ENCODE measurements around the gene OR1D5. TPM values are rescaled to one million over a fixed set of nuclear protein-coding genes. Genes with fewer than 3 reads are reported as not detected.
"Not testable (repeated sequence)": the region's sequence is repeated elsewhere in the genome, so short reads cannot be mapped to it uniquely, and the experiment has no call there.

The OR1D5 gene
- total RNA-seq, 4 donors from 2014 or later = not detected

- Histone ChIP-seq H3K27ac (no peak overlapping the region), H3K27me3 (no peaks in the 10 kb centered on the region), H3K4me3 (no peak overlapping the region), H3K36me3 (no peaks in the 10 kb centered on the region), H3K9me3 (no peaks in the 10 kb centered on the region), H3K4me1 (no peaks in the 10 kb centered on the region)
- DNase-seq = no peak
- intact Hi-C loops (cut with DNase I; ENCODE audit: low total_unique reads) = no loop called here
- no peak for TF ChIP-seq POLR2A (IDR thresholded peaks at IDR 0.05)
- no peak for TF ChIP-seq CTCF (IDR thresholded peaks at IDR 0.05)
Observed at GRCh38 chr17:3034578-3034920, 28.9 kb downstream of the OR1D5 start.

- intact Hi-C loops (cut with DNase I; ENCODE audit: low total_unique reads) = no loop called here
- H3K27ac ChIP-seq = no peak overlapping the region
- no peaks in the 10 kb centered on the region for H3K27me3 ChIP-seq
- no peaks in the 10 kb centered on the region for H3K9me3 ChIP-seq
- no peaks in the 10 kb centered on the region for H3K36me3 ChIP-seq
- DNase-seq = no peak
- no peak overlapping the region for H3K4me3 ChIP-seq
- H3K4me1 ChIP-seq = no peaks in the 10 kb centered on the region
- TF ChIP-seq POLR2A (IDR thresholded peaks at IDR 0.05) (no peak), CTCF (IDR thresholded peaks at IDR 0.05) (no peak)
Observed at GRCh38 chr17:3033741-3034577, 29.4 kb downstream of the OR1D5 start.

GRCh38 chr17:3033248-3033640 is 30.2 kb downstream of the OR1D5 start:
- intact Hi-C loops (cut with DNase I; ENCODE audit: low total_unique reads) = no loop called here
- H3K27me3 ChIP-seq = no peaks in the 10 kb centered on the region
- H3K36me3 ChIP-seq = no peaks in the 10 kb centered on the region
- no peak overlapping the region for H3K4me3 ChIP-seq
- H3K4me1 ChIP-seq = no peaks in the 10 kb centered on the region
- H3K9me3 ChIP-seq = no peaks in the 10 kb centered on the region
- TF ChIP-seq CTCF (IDR thresholded peaks at IDR 0.05) (no peak), POLR2A (IDR thresholded peaks at IDR 0.05) (no peak)
- no peak overlapping the region for H3K27ac ChIP-seq
- no peak for DNase-seq

- Histone ChIP-seq H3K27ac (no peak overlapping the region), H3K4me3 (no peak overlapping the region), H3K27me3 (no peaks in the 10 kb centered on the region), H3K4me1 (no peaks in the 10 kb centered on the region), H3K9me3 (no peaks in the 10 kb centered on the region), H3K36me3 (no peaks in the 10 kb centered on the region)
- no peak for DNase-seq
- TF ChIP-seq POLR2A (IDR thresholded peaks at IDR 0.05) (no peak), CTCF (IDR thresholded peaks at IDR 0.05) (no peak)
- intact Hi-C loops (cut with DNase I; ENCODE audit: low total_unique reads) = no loop called here
Observed at GRCh38 chr17:3032258-3033247, 30.9 kb downstream of the OR1D5 start.

GRCh38 chr17:3030852-3031470 is 32.4 kb downstream of the OR1D5 start:
- intact Hi-C loops (cut with DNase I; ENCODE audit: low total_unique reads); H3K27ac ChIP-seq; DNase-seq; H3K9me3 ChIP-seq; H3K4me1 ChIP-seq; H3K4me3 ChIP-seq; H3K36me3 ChIP-seq; H3K27me3 ChIP-seq: not testable (repeated sequence)
